Measurements from ENCODE around the gene RAPGEF6. TPM values are rescaled to one million over a fixed set of nuclear protein-coding genes. Genes with fewer than 3 reads are reported as not detected.

RAPGEF6 gene
- total and polyA plus RNA-seq, 4 donors: 3.9 to 73.1 (median 10.8) TPM

GRCh38 chr5:131536850-131537448 is 98.1 kb downstream of the RAPGEF6 start:
- no peak for DNase-seq
- peaks cover 0 to 9% (median 0%) of the 10 kb centered on the region in 5 donors for H3K4me1 ChIP-seq (ENCODE audit: control insufficient read depth in 5 of 5, insufficient read depth in 5 of 5, low read length in 5 of 5)
- no peak for TF ChIP-seq CTCF (IDR thresholded peaks at IDR 0.05; ENCODE audit: control extremely low read depth, extremely low read depth)
- 82 to 85% methylated on average over 2 of the region's 2 CpGs for WGBS, 2 donors
- ATAC-seq (ENCODE audit: insufficient read depth, low FRiP score): no peak
- peaks cover 0 to 2% (median 0%) of the 10 kb centered on the region in 4 donors for H3K36me3 ChIP-seq (ENCODE audit: control insufficient read depth in 4 of 4, insufficient read depth in 4 of 4, low read length in 4 of 4)
- H3K4me3 ChIP-seq: no peak overlapping the region
- no peak overlapping the region for H3K27ac ChIP-seq (ENCODE audit: low read depth in 1 of 2, low read length in 1 of 2)
- H3K9ac ChIP-seq (ENCODE audit: insufficient read depth in 1 of 2, low read length in 2 of 2): no peak overlapping the region
- no peaks in the 10 kb centered on the region for H3K27me3 ChIP-seq (ENCODE audit: control insufficient read depth in 3 of 3, insufficient read depth in 3 of 3, low read length in 2 of 3)
- H3K9me3 ChIP-seq (ENCODE audit: control insufficient read depth in 4 of 4, insufficient read depth in 3 of 4, low read length in 3 of 4): no peaks in the 10 kb centered on the region

- peak in 1 of 3 donors; percentile 18 for DNase-seq
- H3K4me3 ChIP-seq: no peak overlapping the region
- 41 to 61% methylated on average over 6 of the region's 6 CpGs for WGBS, 2 donors
- ATAC-seq (ENCODE audit: insufficient read depth, low FRiP score): no peak
- peaks cover 0 to 2% (median 0%) of the 10 kb centered on the region in 4 donors for H3K36me3 ChIP-seq (ENCODE audit: control insufficient read depth in 4 of 4, insufficient read depth in 4 of 4, low read length in 4 of 4)
- no peak overlapping the region for H3K9ac ChIP-seq (ENCODE audit: insufficient read depth in 1 of 2, low read length in 2 of 2)
- no peak for TF ChIP-seq CTCF (IDR thresholded peaks at IDR 0.05; ENCODE audit: control extremely low read depth, extremely low read depth)
- H3K4me1 ChIP-seq (ENCODE audit: control insufficient read depth in 5 of 5, insufficient read depth in 5 of 5, low read length in 5 of 5): peaks cover 0 to 9% (median 0%) of the 10 kb centered on the region in 5 donors
- H3K9me3 ChIP-seq (ENCODE audit: control insufficient read depth in 4 of 4, insufficient read depth in 3 of 4, low read length in 3 of 4): no peaks in the 10 kb centered on the region
- H3K27ac ChIP-seq (ENCODE audit: low read depth in 1 of 2, low read length in 1 of 2): no peak overlapping the region
- no peaks in the 10 kb centered on the region for H3K27me3 ChIP-seq (ENCODE audit: control insufficient read depth in 3 of 3, insufficient read depth in 3 of 3, low read length in 2 of 3)
Observed at GRCh38 chr5:131536211-131536826, 98.7 kb downstream of the RAPGEF6 start.

GRCh38 chr5:131534974-131535373 is 100.1 kb downstream of the RAPGEF6 start:
- Histone ChIP-seq H3K4me3 (no peak overlapping the region), H3K9ac (ENCODE audit: insufficient read depth in 1 of 2, low read length in 2 of 2) (no peak overlapping the region), H3K27me3 (ENCODE audit: control insufficient read depth in 3 of 3, insufficient read depth in 3 of 3, low read length in 2 of 3) (no peaks in the 10 kb centered on the region), H3K9me3 (ENCODE audit: control insufficient read depth in 4 of 4, insufficient read depth in 3 of 4, low read length in 3 of 4) (no peaks in the 10 kb centered on the region), H3K27ac (ENCODE audit: low read depth in 1 of 2, low read length in 1 of 2) (no peak overlapping the region), H3K36me3 (ENCODE audit: control insufficient read depth in 4 of 4, insufficient read depth in 4 of 4, low read length in 4 of 4) (peaks cover 0 to 2% (median 0%) of the 10 kb centered on the region in 4 donors), H3K4me1 (ENCODE audit: control insufficient read depth in 5 of 5, insufficient read depth in 5 of 5, low read length in 5 of 5) (peaks cover 0 to 13% (median 0%) of the 10 kb centered on the region in 5 donors)
- DNase-seq (no peak), ATAC-seq (ENCODE audit: insufficient read depth, low FRiP score) (no peak)
- 59 to 78% methylated on average over 2 of the region's 2 CpGs for WGBS, 2 donors
- TF ChIP-seq CTCF (IDR thresholded peaks at IDR 0.05; ENCODE audit: control extremely low read depth, extremely low read depth): no peak
